ENCODE data around the gene C1orf174.
A peak's percentile ranks its signal among the peaks of the same experiment; 100 is the strongest.

Gene C1orf174

DNA sequence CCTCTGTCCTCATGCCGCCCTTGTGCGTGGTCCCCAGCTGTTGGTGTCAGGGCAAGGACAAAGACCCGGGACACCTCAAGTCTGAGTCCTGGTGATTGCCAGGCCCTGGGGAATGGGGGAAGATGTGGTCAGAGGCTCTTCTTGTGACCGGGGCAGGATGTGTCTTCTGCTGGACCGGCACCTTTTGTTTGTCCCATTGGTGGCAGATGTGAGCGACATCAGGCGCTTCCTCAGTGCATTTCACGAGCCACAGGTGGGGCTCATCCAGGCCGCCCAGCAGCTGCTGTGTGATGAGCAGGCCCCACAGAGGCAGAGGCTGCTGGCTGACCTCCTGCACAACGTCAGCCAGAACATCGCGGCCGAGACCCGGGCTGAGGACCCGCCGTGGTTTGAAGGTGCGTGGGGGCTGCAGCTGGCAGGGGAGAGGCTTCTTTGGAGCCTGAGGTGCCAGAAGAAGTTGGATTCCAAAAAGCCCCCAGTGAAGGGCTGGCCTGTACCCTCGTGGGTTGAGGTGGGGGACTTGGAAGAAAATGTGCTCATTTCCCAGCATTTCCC lies 34.4 kb downstream of the C1orf174 start:
- no peak for DNase-seq

DNA sequence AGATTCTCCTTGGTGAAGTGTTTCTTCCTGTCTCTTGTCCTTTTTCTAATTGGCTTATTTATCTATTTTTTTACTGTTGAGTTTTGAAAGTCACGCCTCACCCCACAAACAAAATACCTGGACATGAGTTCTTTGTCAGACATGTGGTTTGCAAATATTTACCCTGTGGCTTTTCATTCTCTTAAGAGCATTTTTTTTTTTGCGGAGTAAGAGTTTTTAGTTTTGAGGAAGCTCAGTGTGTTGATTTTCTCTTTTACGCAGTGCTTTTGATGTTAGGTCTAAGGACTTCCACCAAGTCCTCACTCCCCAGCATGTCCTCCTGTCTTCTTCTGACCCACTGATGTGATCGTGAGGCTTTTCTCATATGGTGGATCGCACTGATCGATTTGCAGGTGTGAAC lies 35.2 kb downstream of the C1orf174 start:
- no peak for DNase-seq

DNA sequence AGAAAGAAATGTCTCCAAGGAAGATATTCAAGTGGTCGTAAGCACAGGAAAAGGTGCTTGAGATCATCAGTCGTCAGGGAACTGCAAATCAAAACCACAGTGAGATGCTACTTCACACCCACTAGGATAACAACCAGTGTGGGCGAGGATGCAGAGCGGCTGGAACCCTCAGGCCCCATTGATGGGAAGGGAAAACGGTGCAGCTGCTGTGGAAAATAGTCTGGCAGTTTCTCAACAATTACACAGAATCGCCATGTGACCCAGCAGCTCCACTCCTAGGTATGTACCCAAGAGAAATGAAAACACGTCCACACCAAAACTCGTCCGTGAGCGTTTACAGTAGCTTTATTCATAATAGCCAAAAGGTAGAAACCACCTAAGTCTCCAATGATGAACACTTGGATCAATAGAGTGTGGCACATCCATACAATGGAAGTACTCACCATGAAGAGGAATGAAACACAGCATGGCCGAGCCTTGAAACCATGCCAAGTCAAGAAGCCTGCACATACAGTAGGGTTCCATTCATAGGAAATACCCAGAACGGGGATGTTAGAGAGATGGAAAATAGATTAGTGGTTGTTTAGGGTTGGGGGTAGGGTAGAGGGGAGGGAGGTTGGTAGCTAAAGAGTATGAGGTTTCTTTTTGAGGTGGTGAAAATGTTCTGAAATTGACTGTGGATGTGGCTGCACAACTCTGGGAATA lies 36.7 kb downstream of the C1orf174 start:
- DNase-seq, result no peak

DNA sequence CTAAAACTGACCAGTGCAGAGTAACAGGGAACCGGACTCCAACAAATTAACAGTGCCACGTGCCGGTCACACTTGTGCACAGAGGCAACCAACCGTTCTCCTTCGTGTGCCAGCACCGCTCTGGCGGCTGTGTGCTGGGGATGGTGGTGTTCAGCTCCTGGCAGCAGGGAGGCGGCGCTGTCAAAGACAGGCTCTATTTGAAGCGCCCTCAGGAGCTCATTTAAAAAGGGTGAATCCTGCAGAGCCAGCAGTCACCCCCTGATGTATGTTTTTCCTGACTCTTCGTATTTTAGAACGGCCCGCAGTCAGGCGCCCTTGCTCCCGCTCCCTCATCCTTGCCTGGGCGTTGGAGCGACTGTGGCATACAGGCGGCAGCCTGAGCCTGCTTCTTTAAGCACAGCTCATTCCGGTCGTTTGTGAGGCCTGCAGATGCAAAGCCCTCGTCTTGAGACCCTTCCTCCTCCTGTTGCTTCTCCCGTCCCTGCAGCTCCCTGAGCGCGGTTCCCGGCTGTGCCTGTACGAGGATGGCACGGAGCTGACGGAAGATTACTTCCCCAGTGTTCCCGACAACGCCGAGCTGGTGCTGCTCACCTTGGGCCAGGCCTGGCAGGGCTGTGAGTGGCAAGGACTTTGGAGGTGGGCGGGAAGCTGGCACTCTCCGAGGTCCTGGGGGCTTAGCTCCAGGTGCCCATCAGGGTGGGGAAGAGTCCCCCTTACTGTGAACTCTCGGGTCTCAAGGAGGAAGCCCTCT lies 41.7 kb downstream of the C1orf174 start:
- peak in 1 of 5 donors; percentile 8 for DNase-seq

DNA sequence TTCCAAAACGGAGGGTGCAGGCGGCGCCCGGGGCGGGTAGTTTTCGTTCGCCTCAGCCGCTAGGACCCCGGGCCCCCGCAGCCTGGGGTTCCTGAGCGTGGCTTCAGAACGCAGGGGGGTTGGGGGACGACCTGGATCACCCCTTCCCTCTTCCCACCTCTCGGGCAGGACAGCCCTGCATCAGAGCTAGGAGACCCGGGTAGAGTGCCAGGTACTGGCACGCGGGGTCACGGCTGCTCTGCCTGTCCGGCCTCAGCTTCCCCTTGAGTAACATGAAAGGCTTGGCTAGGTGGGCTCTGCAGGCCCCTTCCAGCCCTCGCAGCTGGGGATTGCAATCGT lies 42.3 kb downstream of the C1orf174 start:
- DNase-seq, result no peak

DNA sequence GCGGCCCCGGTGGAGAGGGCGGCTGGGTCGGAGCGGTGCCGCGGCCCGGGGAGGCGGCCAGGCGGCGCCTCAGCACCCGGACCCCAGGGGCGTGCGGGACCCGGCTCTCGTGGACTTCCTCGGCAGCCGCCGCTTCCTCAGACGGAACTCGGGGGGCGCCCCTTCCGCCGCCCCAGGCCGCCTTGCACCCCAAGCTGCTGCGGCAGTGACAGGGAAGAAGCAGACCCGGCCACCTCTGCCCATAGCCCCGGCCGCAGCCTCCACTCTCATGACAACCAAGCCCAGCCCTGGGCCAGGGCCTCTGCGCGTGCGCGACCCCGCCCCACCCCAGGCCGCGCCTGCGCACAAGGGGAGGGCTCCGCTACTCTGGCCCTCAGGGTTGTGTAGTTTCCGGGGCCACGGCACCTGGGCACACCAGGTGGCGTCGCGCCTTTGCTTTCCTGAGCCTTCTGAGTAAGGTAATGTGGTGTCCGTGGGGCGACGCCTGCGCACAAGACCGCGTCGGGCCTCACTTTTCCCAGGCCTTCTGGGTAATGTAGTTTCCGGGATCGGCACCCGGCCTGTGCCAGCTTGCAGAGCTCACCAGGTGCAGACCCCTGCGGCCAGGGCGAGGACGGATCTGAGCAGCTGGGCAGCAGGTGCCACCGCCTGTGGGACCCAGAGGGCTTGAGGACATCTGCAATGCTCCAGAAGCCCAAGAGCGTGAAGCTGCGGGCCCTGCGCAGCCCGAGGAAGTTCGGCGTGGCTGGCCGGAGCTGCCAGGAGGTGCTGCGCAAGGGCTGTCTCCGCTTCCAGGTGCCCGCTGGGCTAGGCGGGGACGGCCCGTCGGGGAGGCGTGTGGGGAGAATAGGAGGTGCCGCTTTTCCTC lies 42.9 kb downstream of the C1orf174 start, which contains the start of the genes CEP104 and DFFB:
CEP104 (minus strand) TSS at position 289 of the 868 bp plus-strand sequence. CDS start 4,804 bp downstream, outside the sequence.
DFFB (plus strand) TSS at position 554 of the 868 bp plus-strand sequence; CDS start at position 682, 128 bp downstream.
- peak; percentile 96 to 98 (median 97) for DNase-seq

DNA sequence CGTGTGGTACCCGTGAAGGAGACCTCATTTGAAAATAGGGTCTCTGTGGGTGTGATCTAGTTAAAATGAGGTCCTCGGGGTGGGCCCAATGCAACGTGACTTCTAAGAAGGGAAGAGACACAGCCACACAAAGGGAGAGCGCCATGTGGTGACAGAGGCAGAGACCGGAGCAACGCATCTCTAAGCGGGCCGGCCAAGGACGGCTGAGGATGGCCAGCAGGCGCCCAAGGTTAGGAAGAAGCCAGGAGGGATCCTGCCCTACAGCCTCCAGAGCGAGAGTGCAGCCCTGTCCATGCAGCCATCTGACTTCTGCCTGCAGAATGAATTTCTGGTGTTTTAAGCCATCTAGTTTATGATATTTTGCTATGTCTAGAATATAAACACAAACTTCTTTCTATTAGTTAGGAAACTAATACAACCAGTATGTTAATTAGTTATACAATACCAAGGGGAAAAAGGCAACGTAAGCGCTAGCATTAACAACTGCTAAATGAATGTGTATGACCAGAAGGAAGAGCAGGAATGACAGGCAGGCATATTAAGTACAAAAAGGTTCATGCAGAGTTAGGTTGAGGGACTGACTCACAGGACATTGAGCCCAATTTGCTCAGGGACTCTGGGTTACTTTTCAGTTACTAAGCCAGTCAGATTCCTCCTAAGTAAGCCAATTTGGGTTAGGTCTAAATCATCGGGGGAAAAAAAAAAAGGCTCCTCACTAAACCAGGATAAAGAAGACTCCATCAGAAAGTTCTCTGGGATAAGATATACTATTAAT lies 47.2 kb downstream of the C1orf174 start:
- DNase-seq, result no peak

DNA sequence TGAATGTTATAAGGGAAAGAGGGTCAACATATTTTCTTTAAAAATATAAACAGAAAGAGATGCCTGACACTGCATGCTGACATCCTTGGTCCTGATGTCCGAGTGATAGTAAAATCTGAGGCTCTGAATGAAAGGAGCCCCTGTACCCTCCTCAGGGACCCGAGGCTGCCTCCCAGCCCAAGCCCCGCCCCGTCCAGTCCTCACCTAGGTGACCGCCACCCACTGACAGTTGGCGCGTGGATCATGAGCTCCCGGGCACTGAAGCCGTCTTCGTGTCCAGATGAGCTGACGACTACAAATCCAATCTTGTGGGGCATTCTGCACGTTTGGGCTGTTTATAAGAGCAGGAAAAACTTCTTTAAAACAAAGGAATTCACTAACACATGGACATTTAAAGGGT lies 48.0 kb downstream of the C1orf174 start:
- DNase-seq, result no peak

DNA sequence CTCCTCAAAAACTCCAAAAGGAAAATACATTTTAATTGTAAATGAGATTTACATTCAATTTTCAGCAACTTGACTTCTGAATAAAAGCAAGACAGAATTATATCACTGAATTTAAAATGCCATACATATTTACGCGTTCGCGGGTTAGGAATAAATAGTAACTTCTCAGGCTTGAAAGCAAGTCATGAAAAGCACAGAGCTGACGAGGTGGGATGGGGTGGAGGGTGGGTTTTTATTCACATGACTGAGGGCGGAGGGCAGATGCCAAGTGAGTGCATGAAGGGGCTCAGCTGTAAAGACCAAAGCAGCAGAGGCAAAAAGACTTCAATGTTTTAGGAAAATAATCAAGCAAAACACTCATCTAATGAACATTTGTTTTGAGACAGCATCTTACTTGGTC lies 48.8 kb downstream of the C1orf174 start:
- no peak for DNase-seq

DNA sequence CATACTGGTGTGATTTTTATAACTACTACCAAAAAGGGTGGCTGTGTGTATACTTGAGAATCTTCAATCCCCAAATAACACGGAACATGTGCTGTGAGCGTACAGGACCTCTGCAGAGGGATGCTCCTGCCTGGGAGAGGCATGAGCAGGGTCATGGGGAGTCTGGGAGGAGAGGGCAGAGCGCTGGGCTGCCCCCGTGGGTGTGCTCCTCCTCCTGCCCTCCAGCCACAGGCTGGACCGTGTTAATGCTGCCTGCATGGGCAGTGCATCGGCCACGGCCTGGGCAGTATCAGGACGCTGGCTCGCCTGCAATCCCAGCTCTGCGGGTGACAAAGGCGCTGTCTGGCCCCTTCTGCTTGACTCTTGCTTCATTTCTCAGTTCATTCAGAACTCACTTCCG lies 49.2 kb downstream of the C1orf174 start:
- DNase-seq, result no peak

DNA sequence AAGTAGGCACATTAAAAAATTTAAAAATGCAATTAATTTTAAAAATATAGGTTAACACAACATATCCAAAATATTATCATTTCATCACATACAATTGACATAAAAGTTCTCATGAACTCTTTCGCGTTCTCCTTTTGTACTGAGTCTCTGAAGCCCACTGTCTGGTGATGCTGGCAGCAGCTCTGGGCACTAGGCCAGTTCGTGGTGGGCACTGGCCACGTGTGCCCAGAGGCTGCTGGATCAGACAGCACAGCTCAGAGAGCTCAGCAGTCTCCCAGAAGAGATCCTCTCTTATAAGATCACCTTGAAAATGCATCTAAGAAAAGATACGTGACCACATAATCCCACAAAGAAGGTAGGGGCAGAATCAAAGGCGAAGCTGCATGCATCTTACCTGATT lies 53.0 kb downstream of the C1orf174 start:
- DNase-seq, result no peak

DNA sequence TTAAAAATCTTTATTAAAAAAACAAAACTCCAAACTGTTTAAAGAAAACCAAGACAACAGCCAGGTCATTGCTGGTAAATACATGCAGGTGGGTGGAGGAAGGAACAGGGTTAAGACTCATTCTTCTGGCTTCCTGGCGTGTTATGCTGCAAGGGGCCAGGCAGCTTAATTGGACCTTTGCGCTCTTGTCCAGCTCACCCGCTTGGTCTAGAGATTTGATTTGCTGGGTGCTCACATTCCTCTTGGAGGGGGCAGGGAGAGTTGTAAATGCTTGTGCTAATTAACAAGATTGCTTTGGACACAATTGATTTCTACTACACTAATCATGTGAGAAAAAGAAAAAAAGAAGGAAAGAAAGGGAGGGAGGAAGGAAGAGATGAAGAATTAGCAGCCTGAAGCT lies 53.5 kb downstream of the C1orf174 start:
- DNase-seq, result no peak

DNA sequence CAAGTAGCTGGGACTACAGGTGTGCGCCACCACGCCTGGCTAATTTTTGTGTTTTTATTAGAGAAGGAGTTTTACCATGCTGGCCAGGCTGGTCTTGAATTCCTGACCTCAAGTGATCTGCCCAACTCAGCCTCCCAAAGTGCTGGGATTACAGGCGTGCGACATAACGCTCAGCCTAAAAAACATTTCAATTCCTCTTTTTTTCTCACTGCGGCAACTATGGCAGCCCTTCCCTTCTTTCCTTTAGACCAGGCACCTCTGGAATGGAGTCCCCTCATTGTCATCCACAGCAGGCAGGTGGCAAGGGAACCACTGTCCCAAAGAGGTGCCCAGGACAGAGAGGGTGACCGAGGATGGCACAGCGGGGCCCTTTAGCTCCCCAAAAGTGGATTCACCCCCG lies 57.2 kb downstream of the C1orf174 start:
- no peak for DNase-seq

DNA sequence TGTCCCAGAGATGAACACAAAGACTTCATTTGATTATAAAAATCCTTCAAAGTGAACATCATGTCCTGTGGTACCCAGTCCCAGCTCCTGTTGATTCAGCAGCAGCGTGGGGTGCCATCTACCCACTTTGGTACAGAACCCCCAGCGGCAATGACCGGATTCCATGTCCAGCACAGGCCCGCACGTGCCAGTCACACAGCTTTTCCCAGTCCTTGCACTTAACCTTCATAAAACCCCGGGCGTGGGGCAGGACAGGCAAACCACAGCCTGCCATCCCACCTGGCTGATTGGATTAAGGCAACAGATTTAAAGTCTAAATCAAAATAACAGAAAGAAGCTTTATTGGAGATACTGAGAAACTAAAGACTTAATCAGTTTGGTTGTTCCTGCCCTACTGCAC lies 58.6 kb downstream of the C1orf174 start:
- DNase-seq, result no peak

Measured in T-helper 1 cell (primary cell).